ENCODE measurements around the gene DACT3. TPM values are rescaled to one million over a fixed set of nuclear protein-coding genes. Genes with fewer than 3 reads are reported as not detected.

The DACT3 gene
- total and polyA plus RNA-seq, 2 donors (not counting 1 experiment from before 2014, with no cell fraction given), result 5.6 to 11.5 TPM

DNA sequence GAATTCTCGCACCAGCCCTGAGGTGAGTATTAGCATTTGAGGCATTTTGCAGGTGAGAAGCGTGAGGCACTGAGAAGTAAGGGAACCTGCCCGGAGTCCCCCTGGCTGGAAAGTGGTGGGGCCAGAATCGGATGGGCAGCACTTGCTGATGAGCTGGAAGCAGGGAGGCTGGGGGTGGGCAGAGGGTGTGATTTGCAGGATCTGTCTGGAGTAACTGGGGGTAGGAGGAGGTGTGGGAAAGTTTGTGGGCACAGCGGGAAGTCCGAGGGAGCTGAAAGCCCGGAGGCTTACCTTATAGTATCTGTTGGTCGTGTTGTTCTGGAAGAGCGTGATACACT lies 35.9 kb upstream of the DACT3 start:
- DNase-seq (ENCODE audit: low read depth in 2 of 2), result no peak
- no peaks in the 10 kb centered on the region for H3K9me3 ChIP-seq (ENCODE audit: control insufficient read depth, insufficient read depth, low read depth, low read length)
- no peak overlapping the region for H3K4me2 ChIP-seq (ENCODE audit: extremely low read depth, insufficient read depth, low read length)
- no peaks in the 10 kb centered on the region for H3K79me2 ChIP-seq (ENCODE audit: control insufficient read depth, insufficient read depth, low read length)
- no peak overlapping the region for H3K4me3 ChIP-seq (replicated peaks in 1 of 4; ENCODE audit: control extremely low read depth in 1 of 4, insufficient read depth in 1 of 4, low read depth in 3 of 4, low read length in 4 of 4)
- peaks cover 28% of the 10 kb centered on the region for H3K36me3 ChIP-seq (ENCODE audit: control insufficient read depth, insufficient read depth, low read length)
- H4K20me1 ChIP-seq (ENCODE audit: control insufficient read depth, extremely low read depth, insufficient read depth, low read length), result no peaks in the 10 kb centered on the region
- no peaks in the 10 kb centered on the region for H3K27me3 ChIP-seq (ENCODE audit: control insufficient read depth, insufficient read depth, low read length)
- no peak for TF ChIP-seq EZH2 (IDR thresholded peaks at IDR 0.05; ENCODE audit: low read length, missing control alignments)
- H3K4me1 ChIP-seq (ENCODE audit: control insufficient read depth, extremely low read depth, insufficient read depth, low read length), result peaks cover 3% of the 10 kb centered on the region
- no peak overlapping the region for H3K27ac ChIP-seq (ENCODE audit: insufficient read depth, low read length)
- no peak overlapping the region for H2AFZ ChIP-seq (ENCODE audit: low read length)
- no peak overlapping the region for H3K9ac ChIP-seq (ENCODE audit: insufficient read depth, low read length)

DNA sequence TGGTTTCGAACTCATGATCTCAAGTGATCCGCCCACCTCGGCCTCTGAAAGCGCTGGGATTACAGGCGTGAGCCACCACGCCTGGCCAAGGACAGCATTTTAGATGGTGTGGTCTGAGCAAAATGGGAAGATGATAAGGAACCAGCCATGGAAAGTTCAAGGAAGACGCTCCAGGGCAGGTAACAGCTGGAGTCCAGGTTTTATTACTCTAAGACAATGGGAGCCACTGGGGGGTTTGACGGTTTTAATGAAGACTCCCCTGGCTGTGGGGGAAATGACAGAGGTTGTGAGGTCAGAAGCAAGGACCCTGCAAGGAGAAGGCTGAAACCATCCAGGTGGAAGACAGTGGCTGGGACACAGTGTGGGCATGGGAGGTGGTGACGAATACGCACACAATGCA lies 35.1 kb upstream of the DACT3 start:
- no peak for DNase-seq (ENCODE audit: low read depth in 2 of 2)
- Histone ChIP-seq H3K9me3 (ENCODE audit: control insufficient read depth, insufficient read depth, low read depth, low read length) (no peaks in the 10 kb centered on the region), H3K36me3 (ENCODE audit: control insufficient read depth, insufficient read depth, low read length) (peaks cover 30% of the 10 kb centered on the region), H3K4me1 (ENCODE audit: control insufficient read depth, extremely low read depth, insufficient read depth, low read length) (peaks cover 3% of the 10 kb centered on the region), H3K4me2 (ENCODE audit: extremely low read depth, insufficient read depth, low read length) (no peak overlapping the region), H3K9ac (ENCODE audit: insufficient read depth, low read length) (no peak overlapping the region), H3K27ac (ENCODE audit: insufficient read depth, low read length) (no peak overlapping the region), H3K27me3 (ENCODE audit: control insufficient read depth, insufficient read depth, low read length) (no peaks in the 10 kb centered on the region), H3K79me2 (ENCODE audit: control insufficient read depth, insufficient read depth, low read length) (no peaks in the 10 kb centered on the region), H2AFZ (ENCODE audit: low read length) (no peak overlapping the region), H3K4me3 (replicated peaks in 1 of 4; ENCODE audit: control extremely low read depth in 1 of 4, insufficient read depth in 1 of 4, low read depth in 3 of 4, low read length in 4 of 4) (no peak overlapping the region), H4K20me1 (ENCODE audit: control insufficient read depth, extremely low read depth, insufficient read depth, low read length) (no peaks in the 10 kb centered on the region)
- no peak for TF ChIP-seq EZH2 (IDR thresholded peaks at IDR 0.05; ENCODE audit: low read length, missing control alignments)
- no peak for TF ChIP-seq CTCF (conservative IDR thresholded peaks at IDR 0.05 in 1 of 2, IDR thresholded peaks at IDR 0.05 in 1 of 2; ENCODE audit: low read depth in 1 of 2, low read length in 2 of 2)

DNA sequence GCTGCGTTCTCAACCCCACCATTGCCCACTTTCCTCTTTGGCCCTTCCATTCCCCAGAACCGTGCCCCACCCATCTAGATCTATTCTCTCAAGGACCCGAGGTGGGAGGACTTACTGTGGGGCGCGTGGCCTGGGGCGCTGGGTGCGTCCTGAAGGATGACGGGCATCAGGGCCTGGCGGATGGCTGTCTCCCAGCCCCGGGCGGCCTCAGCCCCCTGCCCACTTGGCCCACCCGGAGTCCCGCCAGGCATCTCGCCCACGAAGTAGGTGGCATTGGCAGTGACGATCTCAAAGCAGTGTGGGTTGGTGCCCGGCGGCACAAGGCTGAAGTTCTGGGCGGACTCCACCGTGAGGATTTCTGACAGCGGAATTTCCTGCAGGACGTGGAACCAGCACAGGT lies 32.8 kb upstream of the DACT3 start:
- H3K27ac ChIP-seq (ENCODE audit: insufficient read depth, low read length), result no peak overlapping the region
- peaks cover 31% of the 10 kb centered on the region for H3K36me3 ChIP-seq (ENCODE audit: control insufficient read depth, insufficient read depth, low read length)
- H3K9me3 ChIP-seq (ENCODE audit: control insufficient read depth, insufficient read depth, low read depth, low read length), result no peaks in the 10 kb centered on the region
- no peak overlapping the region for H3K9ac ChIP-seq (ENCODE audit: insufficient read depth, low read length)
- TF ChIP-seq CTCF (conservative IDR thresholded peaks at IDR 0.05 in 1 of 2, IDR thresholded peaks at IDR 0.05 in 1 of 2; ENCODE audit: low read depth in 1 of 2, low read length in 2 of 2) (no peak), EZH2 (IDR thresholded peaks at IDR 0.05; ENCODE audit: low read length, missing control alignments) (no peak)
- no peak overlapping the region for H3K4me2 ChIP-seq (ENCODE audit: extremely low read depth, insufficient read depth, low read length)
- no peaks in the 10 kb centered on the region for H4K20me1 ChIP-seq (ENCODE audit: control insufficient read depth, extremely low read depth, insufficient read depth, low read length)
- H3K27me3 ChIP-seq (ENCODE audit: control insufficient read depth, insufficient read depth, low read length), result no peaks in the 10 kb centered on the region
- peaks cover 3% of the 10 kb centered on the region for H3K4me1 ChIP-seq (ENCODE audit: control insufficient read depth, extremely low read depth, insufficient read depth, low read length)
- H2AFZ ChIP-seq (ENCODE audit: low read length), result no peak overlapping the region
- no peak for DNase-seq (ENCODE audit: low read depth in 2 of 2)
- no peak overlapping the region for H3K4me3 ChIP-seq (replicated peaks in 1 of 4; ENCODE audit: control extremely low read depth in 1 of 4, insufficient read depth in 1 of 4, low read depth in 3 of 4, low read length in 4 of 4)
- H3K79me2 ChIP-seq (ENCODE audit: control insufficient read depth, insufficient read depth, low read length), result no peaks in the 10 kb centered on the region
